DND-41 (cell line): ENCODE results near the gene APC2.

Experiments used
- ATAC-seq: fragments of 200-7000 bp; cut with Tn5 transposase; 3 replicates; pipeline ENCODE4 v1.9.1; 2021; ENCODE audit warnings: low read depth; ENCODE audit not compliant: insufficient read depth
- DNase-seq: peaks from one replicate; pipeline ENCODE4 v3.0.0-alpha.2; 2020
- H2AFZ ChIP-seq: 2 replicates; pipeline ENCODE4 v1.6.0; 2012; ENCODE audit warnings: low read depth, low read length
- H3K27ac ChIP-seq: 2 replicates; pipeline ENCODE4 v1.5.1; 2012; ENCODE audit warnings: low read length, inconsistent platforms
- H3K27me3 ChIP-seq: fragments of 200-600 bp; sonication (generic); 2 replicates; pipeline ENCODE4 v1.6.0; 2012; ENCODE audit warnings: low read length, mild to moderate bottlenecking, inconsistent platforms; ENCODE audit not compliant: insufficient read depth, poor library complexity
- H3K36me3 ChIP-seq: 2 replicates; pipeline ENCODE4 v1.5.1; 2012; ENCODE audit warnings: low read length, inconsistent platforms; ENCODE audit not compliant: insufficient read depth
- H3K4me1 ChIP-seq: 2 replicates; pipeline ENCODE4 v1.5.1; 2012; ENCODE audit warnings: mild to moderate bottlenecking, low read length; ENCODE audit not compliant: insufficient read depth
- H3K4me2 ChIP-seq: 2 replicates; pipeline ENCODE4 v1.6.0; 2012; ENCODE audit warnings: mild to moderate bottlenecking, moderate library complexity, low read length, inconsistent platforms; ENCODE audit not compliant: insufficient read depth
- H3K4me3 ChIP-seq, 2 experiments: fragments of 200-600 bp in 1 of 2; shearing (Covaris generic) in 1 of 2; 2 replicates each; pipeline ENCODE4 v1.5.1; 2012 to 2016; ENCODE audit warnings: inconsistent platforms in 2 of 2, low read length in 2 of 2, mild to moderate bottlenecking in 2 of 2, low read depth in 1 of 2, moderate library complexity in 1 of 2
- H3K79me2 ChIP-seq: 2 replicates; pipeline ENCODE4 v1.6.0; 2012; ENCODE audit warnings: low read length, inconsistent platforms; ENCODE audit not compliant: insufficient read depth
- H3K9ac ChIP-seq: 2 replicates; pipeline ENCODE4 v1.6.0; 2012; ENCODE audit warnings: low read depth, mild to moderate bottlenecking, inconsistent platforms, low read length, moderate library complexity
- H3K9me3 ChIP-seq: 2 replicates; pipeline ENCODE4 v1.5.1; 2012; ENCODE audit warnings: low read length, moderate library complexity, mild to moderate bottlenecking, inconsistent platforms; ENCODE audit not compliant: insufficient read depth, severe bottlenecking
- H4K20me1 ChIP-seq: 2 replicates; pipeline ENCODE4 v1.6.0; 2012; ENCODE audit warnings: low read length; ENCODE audit not compliant: insufficient read depth
- EZH2 ChIP-seq: IDR thresholded peaks from 3 replicates; pipeline ENCODE4 v1.6.1; 2012; ENCODE audit warnings: borderline replicate concordance, low read depth, mild to moderate bottlenecking, moderate library complexity, low read length, inconsistent platforms; ENCODE audit not compliant: severe bottlenecking
- TF ChIP-seq, protein P1 (sequence below): IDR thresholded peaks from 2 replicates; pipeline ENCODE4 v1.5.1; 2012; ENCODE audit warnings: borderline replicate concordance, low read length, moderate library complexity, mild to moderate bottlenecking; ENCODE audit not compliant: poor library complexity, severe bottlenecking; ENCODE audit errors: extremely low read depth

APC2 gene

DNA sequence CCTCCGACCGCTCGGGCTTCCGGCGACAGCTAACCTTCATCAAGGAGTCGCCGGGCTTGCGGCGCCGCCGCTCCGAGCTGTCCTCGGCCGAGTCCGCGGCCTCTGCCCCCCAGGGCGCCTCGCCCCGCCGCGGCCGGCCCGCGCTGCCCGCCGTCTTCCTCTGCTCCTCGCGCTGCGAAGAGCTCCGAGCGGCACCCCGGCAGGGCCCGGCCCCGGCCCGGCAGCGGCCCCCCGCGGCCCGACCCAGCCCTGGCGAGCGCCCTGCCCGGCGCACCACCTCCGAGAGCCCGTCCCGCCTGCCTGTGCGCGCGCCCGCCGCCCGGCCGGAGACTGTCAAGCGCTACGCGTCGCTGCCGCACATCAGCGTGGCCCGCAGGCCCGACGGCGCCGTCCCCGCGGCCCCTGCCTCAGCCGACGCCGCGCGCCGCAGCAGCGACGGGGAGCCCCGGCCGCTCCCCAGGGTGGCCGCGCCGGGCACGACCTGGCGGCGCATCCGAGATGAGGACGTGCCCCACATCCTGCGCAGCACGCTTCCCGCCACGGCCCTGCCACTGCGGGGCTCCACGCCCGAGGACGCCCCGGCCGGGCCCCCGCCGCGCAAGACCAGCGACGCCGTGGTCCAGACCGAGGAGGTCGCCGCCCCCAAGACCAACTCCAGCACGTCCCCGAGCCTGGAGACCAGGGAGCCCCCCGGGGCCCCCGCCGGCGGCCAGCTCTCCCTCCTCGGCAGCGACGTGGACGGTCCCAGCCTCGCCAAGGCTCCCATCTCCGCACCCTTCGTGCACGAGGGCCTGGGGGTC is 19.5 kb downstream of the APC2 start:
- Histone ChIP-seq H4K20me1 (peaks cover 67% of the 10 kb centered on the region), H3K9ac (no peak overlapping the region), H3K36me3 (peaks cover 2% of the 10 kb centered on the region; the same call in 1 of the 2 replicates), H3K27me3 (no peaks in the 10 kb centered on the region), H3K4me1 (peaks cover 23% of the 10 kb centered on the region), H3K27ac (no peak overlapping the region), H3K4me3 (no peak overlapping the region), H3K79me2 (peaks cover 5% of the 10 kb centered on the region; the same call in 1 of the 2 replicates), H3K9me3 (no peaks in the 10 kb centered on the region), H3K4me2 (no peak overlapping the region), H2AFZ (no peak overlapping the region)
- TF ChIP-seq, protein P1, sequence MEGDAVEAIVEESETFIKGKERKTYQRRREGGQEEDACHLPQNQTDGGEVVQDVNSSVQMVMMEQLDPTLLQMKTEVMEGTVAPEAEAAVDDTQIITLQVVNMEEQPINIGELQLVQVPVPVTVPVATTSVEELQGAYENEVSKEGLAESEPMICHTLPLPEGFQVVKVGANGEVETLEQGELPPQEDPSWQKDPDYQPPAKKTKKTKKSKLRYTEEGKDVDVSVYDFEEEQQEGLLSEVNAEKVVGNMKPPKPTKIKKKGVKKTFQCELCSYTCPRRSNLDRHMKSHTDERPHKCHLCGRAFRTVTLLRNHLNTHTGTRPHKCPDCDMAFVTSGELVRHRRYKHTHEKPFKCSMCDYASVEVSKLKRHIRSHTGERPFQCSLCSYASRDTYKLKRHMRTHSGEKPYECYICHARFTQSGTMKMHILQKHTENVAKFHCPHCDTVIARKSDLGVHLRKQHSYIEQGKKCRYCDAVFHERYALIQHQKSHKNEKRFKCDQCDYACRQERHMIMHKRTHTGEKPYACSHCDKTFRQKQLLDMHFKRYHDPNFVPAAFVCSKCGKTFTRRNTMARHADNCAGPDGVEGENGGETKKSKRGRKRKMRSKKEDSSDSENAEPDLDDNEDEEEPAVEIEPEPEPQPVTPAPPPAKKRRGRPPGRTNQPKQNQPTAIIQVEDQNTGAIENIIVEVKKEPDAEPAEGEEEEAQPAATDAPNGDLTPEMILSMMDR, result no peak
- TF ChIP-seq EZH2, result no peak
- ATAC-seq (no peak), DNase-seq (no peak)

DNA sequence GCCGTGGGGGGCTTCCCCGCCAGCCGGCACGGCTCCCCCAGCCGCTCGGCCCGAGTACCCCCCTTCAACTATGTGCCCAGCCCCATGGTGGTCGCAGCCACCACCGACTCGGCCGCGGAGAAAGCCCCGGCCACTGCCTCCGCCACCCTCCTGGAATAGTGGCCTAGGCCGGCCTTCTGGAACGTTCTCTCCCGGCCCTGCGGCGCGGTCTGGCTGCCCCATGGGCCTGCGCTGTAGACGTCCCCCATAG is 20.1 kb downstream of the APC2 start:
- Histone ChIP-seq H3K4me2 (peak overlapping the region; percentile 69), H3K79me2 (peaks cover 7% of the 10 kb centered on the region; the same call in 1 of the 2 replicates), H3K9me3 (no peaks in the 10 kb centered on the region), H3K4me3 (no peak overlapping the region), H3K9ac (no peak overlapping the region), H2AFZ (no peak overlapping the region), H4K20me1 (peaks cover 72% of the 10 kb centered on the region), H3K36me3 (peaks cover 6% of the 10 kb centered on the region; the same call in 1 of the 2 replicates), H3K27me3 (no peaks in the 10 kb centered on the region), H3K27ac (no peak overlapping the region), H3K4me1 (peaks cover 23% of the 10 kb centered on the region)
- DNase-seq, result no peak
- TF ChIP-seq, protein P1, result no peak
- no peak for TF ChIP-seq EZH2
- no peak for ATAC-seq

DNA sequence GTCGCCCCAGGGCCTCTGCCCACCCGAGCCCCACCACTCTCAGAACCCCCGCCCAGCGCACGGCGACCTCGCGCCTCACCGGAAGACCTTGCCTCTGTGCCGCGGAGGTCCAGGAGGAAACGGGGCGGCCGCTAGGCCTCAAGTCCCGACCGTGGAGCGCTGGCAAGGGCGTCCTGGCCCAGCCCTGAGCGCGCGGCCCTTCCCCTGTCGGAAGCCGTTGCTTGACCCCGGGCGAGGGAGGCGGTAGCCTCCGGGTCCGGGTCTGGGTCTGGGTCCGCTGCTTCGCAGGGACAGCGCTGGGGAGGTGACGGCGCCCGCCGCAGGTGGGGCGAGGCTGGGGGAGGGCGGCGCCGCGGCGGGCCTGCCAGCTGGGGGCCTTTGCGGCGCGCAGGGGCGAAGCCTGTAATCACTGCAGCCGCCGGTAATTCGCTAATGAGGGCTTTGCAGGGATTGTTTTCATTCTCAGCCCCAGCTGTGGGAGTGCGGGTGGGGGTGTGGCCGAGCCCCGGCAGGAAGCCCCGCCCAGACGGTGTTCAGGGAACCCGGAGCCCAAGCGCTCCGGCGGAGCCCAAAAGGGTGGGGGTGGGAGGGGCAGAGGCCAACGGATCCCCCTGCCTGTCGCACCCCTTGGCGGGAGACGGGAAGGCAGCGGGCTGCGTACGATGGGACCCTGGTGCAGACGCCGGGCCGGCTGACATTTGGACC is 20.5 kb downstream of the APC2 start:
- H3K27me3 ChIP-seq, result no peaks in the 10 kb centered on the region
- H3K27ac ChIP-seq, result no peak overlapping the region
- DNase-seq (peak; percentile 88), ATAC-seq (peak; percentile 87)
- H2AFZ ChIP-seq, result no peak overlapping the region
- H3K79me2 ChIP-seq, result peaks cover 12% of the 10 kb centered on the region; the same call in 1 of the 2 replicates
- peaks cover 72% of the 10 kb centered on the region for H4K20me1 ChIP-seq
- H3K4me1 ChIP-seq, result peaks cover 23% of the 10 kb centered on the region
- peak overlapping the region in 1 of 2 experiments; percentile 44; a peak in 2 of 4 replicates for H3K4me3 ChIP-seq
- H3K9ac ChIP-seq, result peak overlapping the region; percentile 39; the same call in 1 of the 2 replicates
- no peaks in the 10 kb centered on the region for H3K9me3 ChIP-seq
- H3K4me2 ChIP-seq, result peak overlapping the region; percentile 69
- H3K36me3 ChIP-seq, result peaks cover 10% of the 10 kb centered on the region
- TF ChIP-seq EZH2, result no peak
- TF ChIP-seq, protein P1, result no peak
